H7 (cell line): ENCODE data around the gene DPYD. TPM values are rescaled to one million over a fixed set of nuclear protein-coding genes. Genes with fewer than 3 reads are reported as not detected.

Source experiments
- DNase-seq: peaks from one replicate; pipeline ENCODE4 v3.0.0; 2012
- H3K27me3 ChIP-seq: 2 replicates; pipeline ENCODE4 v1.6.0; 2011; ENCODE audit warnings: mild to moderate bottlenecking, low read length; ENCODE audit not compliant: control insufficient read depth, insufficient read depth
- H3K36me3 ChIP-seq: replicated peaks from 2 replicates; pipeline ENCODE4 v1.5.1; 2011; ENCODE audit warnings: low read length; ENCODE audit not compliant: control insufficient read depth, insufficient read depth
- H3K4me3 ChIP-seq: 2 replicates; pipeline ENCODE4 v1.5.1; 2011; ENCODE audit warnings: low read depth, mild to moderate bottlenecking, control low read depth, low read length, moderate library complexity; ENCODE audit not compliant: insufficient read depth
- total RNA-seq: library from RNA; depleted of rRNA; stranded (reverse); fragments of >200 nt; shearing (Covaris generic); gene quantifications from 2 replicates; pipeline ENCODE4 v1.2.3, GENCODE V29; 2014

The DPYD gene
- total RNA-seq, 1 experiment from 2014 or later: 0.59 TPM

GRCh38 chr1:97919585-97920261 lies 1.1 kb downstream of the DPYD start:
- no peak for DNase-seq
- Histone ChIP-seq H3K27me3 (peaks cover 12% of the 10 kb centered on the region), H3K4me3 (peak overlapping the region; percentile 56; the same call in 1 of the 2 replicates), H3K36me3 (no peaks in the 10 kb centered on the region)

- Histone ChIP-seq H3K4me3 (no peak overlapping the region), H3K27me3 (peaks cover 12% of the 10 kb centered on the region), H3K36me3 (no peaks in the 10 kb centered on the region)
- DNase-seq: no peak
Observed at GRCh38 chr1:97918961-97919360, 1.9 kb downstream of the DPYD start.

GRCh38 chr1:97913506-97914139 lies 7.2 kb downstream of the DPYD start:
- no peak for DNase-seq
- Histone ChIP-seq H3K36me3 (no peaks in the 10 kb centered on the region), H3K4me3 (no peak overlapping the region), H3K27me3 (no peaks in the 10 kb centered on the region; the same call in 1 of the 2 replicates)

- no peaks in the 10 kb centered on the region for H3K36me3 ChIP-seq
- H3K4me3 ChIP-seq: no peak overlapping the region
- H3K27me3 ChIP-seq: no peaks in the 10 kb centered on the region
- no peak for DNase-seq
Observed at GRCh38 chr1:97911266-97912215, 9.3 kb downstream of the DPYD start.

DNA sequence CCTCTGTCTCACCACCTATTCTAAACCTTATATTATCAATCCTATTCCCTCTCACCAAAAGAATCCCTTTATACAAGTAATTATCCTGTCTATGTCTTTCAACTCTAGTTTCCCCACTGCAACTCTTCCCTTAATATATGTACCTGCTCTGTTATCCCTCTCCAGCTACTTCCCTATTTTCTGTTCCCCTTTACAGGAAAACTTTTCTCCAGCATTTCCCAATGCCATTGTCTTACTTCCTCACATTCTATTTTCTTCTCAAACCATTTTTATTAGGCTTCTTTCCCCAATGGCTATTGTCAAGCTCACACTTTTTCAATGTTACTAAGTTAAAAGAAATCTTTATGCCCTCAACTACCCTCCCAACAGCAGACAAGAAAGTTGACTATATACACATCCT lies 11.6 kb downstream of the DPYD start:
- DNase-seq: no peak
- H3K27me3 ChIP-seq: no peaks in the 10 kb centered on the region

GRCh38 chr1:97907886-97908285 lies 12.9 kb downstream of the DPYD start:
- no peaks in the 10 kb centered on the region for H3K36me3 ChIP-seq
- no peak overlapping the region for H3K4me3 ChIP-seq
- H3K27me3 ChIP-seq: no peaks in the 10 kb centered on the region
- no peak for DNase-seq

More for the DNA sequence above, 11.6 kb downstream of the DPYD start:
- H3K36me3 ChIP-seq: no peaks in the 10 kb centered on the region
- H3K4me3 ChIP-seq: no peak overlapping the region

DNA sequence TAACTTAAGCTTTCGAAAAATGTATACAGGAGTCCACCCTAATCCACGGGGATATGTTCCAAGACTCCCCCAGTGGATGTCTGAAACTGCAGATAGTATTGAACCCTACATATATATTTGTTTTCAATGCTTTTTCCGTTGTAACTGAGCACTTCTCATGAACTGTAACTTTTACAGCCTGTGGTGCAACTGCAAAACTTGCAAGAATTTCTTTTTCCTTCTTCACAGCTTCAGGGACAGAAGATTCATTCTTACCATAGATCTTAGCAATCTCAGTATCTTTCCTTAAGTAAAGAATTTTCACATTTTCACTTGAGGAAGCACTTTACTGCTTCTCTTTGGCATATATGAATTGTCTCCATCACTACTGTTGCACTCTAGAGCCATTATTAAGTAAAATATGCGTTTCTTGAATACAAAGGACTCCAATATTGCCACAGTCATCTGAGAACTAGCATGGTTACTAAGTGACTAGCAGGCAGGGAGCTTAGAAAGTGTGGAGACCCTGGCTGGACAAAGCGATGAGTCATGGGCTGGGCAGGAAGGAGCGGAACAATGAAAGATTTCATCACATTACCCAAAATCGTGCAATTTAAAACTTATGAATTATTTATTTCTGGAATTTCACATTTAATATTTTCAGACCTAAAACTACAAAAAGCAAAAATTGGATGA lies 14.1 kb downstream of the DPYD start:
- H3K27me3 ChIP-seq: no peaks in the 10 kb centered on the region
- no peak for DNase-seq
- H3K4me3 ChIP-seq: no peak overlapping the region
- no peaks in the 10 kb centered on the region for H3K36me3 ChIP-seq

- no peaks in the 10 kb centered on the region for H3K27me3 ChIP-seq
- DNase-seq: no peak
Observed at GRCh38 chr1:97905141-97905940, 15.5 kb downstream of the DPYD start.

GRCh38 chr1:97904534-97904933 lies 16.3 kb downstream of the DPYD start:
- no peaks in the 10 kb centered on the region for H3K36me3 ChIP-seq
- H3K27me3 ChIP-seq: no peaks in the 10 kb centered on the region
- no peak for DNase-seq
- H3K4me3 ChIP-seq: no peak overlapping the region

More at GRCh38 chr1:97905141-97905940, 15.5 kb downstream of the DPYD start:
- Histone ChIP-seq H3K36me3 (no peaks in the 10 kb centered on the region), H3K4me3 (no peak overlapping the region)

DNA sequence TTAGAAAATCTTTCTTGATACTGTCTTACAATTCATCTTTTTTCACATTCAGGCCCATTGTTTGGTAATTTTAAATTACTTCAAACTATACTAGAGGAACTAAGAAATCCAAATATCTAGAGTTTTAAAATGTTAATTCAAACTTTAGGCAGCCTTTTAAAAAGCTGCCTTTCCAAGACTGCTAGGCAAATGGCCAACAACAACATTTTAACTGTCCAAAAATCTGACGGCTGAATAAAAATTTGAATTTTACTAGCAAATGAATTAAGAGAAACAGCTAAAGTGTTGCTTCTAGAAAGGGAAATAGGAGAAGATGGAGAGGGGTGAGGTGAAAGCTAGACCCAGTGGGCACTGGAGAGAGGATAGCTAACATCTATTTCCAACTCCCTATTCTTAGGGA lies 17.2 kb downstream of the DPYD start:
- no peaks in the 10 kb centered on the region for H3K27me3 ChIP-seq
- DNase-seq: no peak
- H3K36me3 ChIP-seq: no peaks in the 10 kb centered on the region
- H3K4me3 ChIP-seq: no peak overlapping the region

DNA sequence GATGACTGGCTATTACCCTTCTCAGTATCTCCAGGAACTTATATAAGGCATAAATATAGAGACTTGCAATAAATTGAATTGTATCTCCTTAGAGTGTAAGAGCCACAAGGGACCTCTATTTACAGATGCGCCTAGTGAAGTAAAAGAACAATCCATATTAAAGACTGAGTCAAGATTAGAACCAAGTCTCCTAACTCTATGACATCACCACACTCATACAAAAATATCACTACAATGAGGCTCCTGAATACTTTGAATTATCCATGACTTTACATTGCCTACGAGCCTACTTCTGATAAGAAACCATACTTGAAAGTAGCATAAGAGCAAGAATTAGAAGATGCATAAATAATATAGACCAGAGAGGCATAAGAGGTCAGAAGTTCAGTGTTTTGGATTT lies 18.8 kb downstream of the DPYD start:
- no peaks in the 10 kb centered on the region for H3K36me3 ChIP-seq
- no peak overlapping the region for H3K4me3 ChIP-seq
- no peak for DNase-seq
- H3K27me3 ChIP-seq: no peaks in the 10 kb centered on the region

- Histone ChIP-seq H3K36me3 (no peaks in the 10 kb centered on the region), H3K27me3 (no peaks in the 10 kb centered on the region), H3K4me3 (no peak overlapping the region)
- DNase-seq: no peak
Observed at GRCh38 chr1:97901017-97901658, 19.7 kb downstream of the DPYD start.

DNA sequence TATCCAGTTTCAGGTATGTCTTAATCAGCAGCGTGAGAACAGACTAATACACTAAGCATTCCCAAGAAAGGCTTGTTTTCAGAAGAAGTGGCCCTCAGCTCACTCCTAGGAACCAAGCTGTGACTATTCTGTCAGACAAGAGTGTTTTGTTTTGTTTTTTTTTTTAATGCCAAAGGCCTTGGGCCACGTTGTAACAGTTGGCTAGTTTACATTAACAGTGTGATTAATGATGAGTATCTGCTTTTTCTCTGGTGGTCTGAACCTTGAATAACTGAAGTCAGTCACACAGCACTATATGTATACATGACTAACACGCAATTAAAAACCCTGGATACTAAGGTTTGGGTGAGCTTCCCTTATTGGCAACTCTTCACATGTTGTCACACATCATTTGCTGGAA lies 21.9 kb downstream of the DPYD start:
- no peaks in the 10 kb centered on the region for H3K27me3 ChIP-seq
- H3K4me3 ChIP-seq: no peak overlapping the region
- H3K36me3 ChIP-seq: no peaks in the 10 kb centered on the region
- no peak for DNase-seq
